ENCODE results near the gene AMFR.
"Not testable (repeated sequence)": the region's sequence is repeated elsewhere in the genome, so short reads cannot be mapped to it uniquely, and the experiment has no call there.

AMFR gene

GRCh38 chr16:56389554-56389953 is 35.8 kb downstream of the AMFR start:
- no peak for DNase-seq (ENCODE audit: low read depth in 4 of 4, low spot score in 1 of 4)

- DNase-seq (ENCODE audit: low read depth in 4 of 4, low spot score in 1 of 4) = no peak
Observed at GRCh38 chr16:56388209-56388608, 37.1 kb downstream of the AMFR start.

- DNase-seq (ENCODE audit: low read depth in 4 of 4, low spot score in 1 of 4) = no peak
Observed at GRCh38 chr16:56387396-56387795, 37.9 kb downstream of the AMFR start.

GRCh38 chr16:56384074-56384721 is 41.1 kb downstream of the AMFR start:
- no peak for DNase-seq (ENCODE audit: low read depth in 4 of 4, low spot score in 1 of 4)

GRCh38 chr16:56382901-56383355 is 42.4 kb downstream of the AMFR start:
- no peak for DNase-seq (ENCODE audit: low read depth in 4 of 4, low spot score in 1 of 4)

GRCh38 chr16:56382459-56382858 is 42.9 kb downstream of the AMFR start:
- no peak for DNase-seq (ENCODE audit: low read depth in 4 of 4, low spot score in 1 of 4)

GRCh38 chr16:56380778-56381485 is 44.4 kb downstream of the AMFR start:
- not testable (repeated sequence) for DNase-seq (ENCODE audit: low read depth in 4 of 4, low spot score in 1 of 4)

- not testable (repeated sequence) for DNase-seq (ENCODE audit: low read depth in 4 of 4, low spot score in 1 of 4)
Observed at GRCh38 chr16:56379044-56379443, 46.3 kb downstream of the AMFR start.

- not testable (repeated sequence) for DNase-seq (ENCODE audit: low read depth in 4 of 4, low spot score in 1 of 4)
Observed at GRCh38 chr16:56375792-56376191, 49.6 kb downstream of the AMFR start.

- DNase-seq (ENCODE audit: low read depth in 4 of 4, low spot score in 1 of 4) = no peak
Observed at GRCh38 chr16:56373003-56373402, 52.3 kb downstream of the AMFR start.

- no peak for DNase-seq (ENCODE audit: low read depth in 4 of 4, low spot score in 1 of 4)
Observed at GRCh38 chr16:56372013-56372634, 53.2 kb downstream of the AMFR start.

GRCh38 chr16:56371660-56371937 is 53.7 kb downstream of the AMFR start:
- DNase-seq (ENCODE audit: low read depth in 4 of 4, low spot score in 1 of 4) = no peak

GRCh38 chr16:56370875-56371659 is 54.3 kb downstream of the AMFR start:
- no peak for DNase-seq (ENCODE audit: low read depth in 4 of 4, low spot score in 1 of 4)

- DNase-seq (ENCODE audit: low read depth in 4 of 4, low spot score in 1 of 4) = no peak
Observed at GRCh38 chr16:56370185-56370874, 55.0 kb downstream of the AMFR start.

GRCh38 chr16:56369202-56369601 is 56.1 kb downstream of the AMFR start:
- DNase-seq (ENCODE audit: low read depth in 4 of 4, low spot score in 1 of 4) = no peak

- DNase-seq (ENCODE audit: low read depth in 4 of 4, low spot score in 1 of 4) = no peak
Observed at GRCh38 chr16:56368545-56368944, 56.8 kb downstream of the AMFR start.

- DNase-seq (ENCODE audit: low read depth in 4 of 4, low spot score in 1 of 4) = no peak
Observed at GRCh38 chr16:56367764-56368163, 57.6 kb downstream of the AMFR start.

- no peak for DNase-seq (ENCODE audit: low read depth in 4 of 4, low spot score in 1 of 4)
Observed at GRCh38 chr16:56366945-56367344, 58.4 kb downstream of the AMFR start.

GRCh38 chr16:56365552-56365951 is 59.8 kb downstream of the AMFR start:
- no peak for DNase-seq (ENCODE audit: low read depth in 4 of 4, low spot score in 1 of 4)

- DNase-seq (ENCODE audit: low read depth in 4 of 4, low spot score in 1 of 4) = no peak
Observed at GRCh38 chr16:56364865-56365264, 60.5 kb downstream of the AMFR start.
